Measurements from ENCODE around the gene CCND1. TPM values are rescaled to one million over a fixed set of nuclear protein-coding genes. Genes with fewer than 3 reads are reported as not detected.

The CCND1 gene
- total and polyA plus RNA-seq, 2 of the 8 experiments (the other 6 are each of a cell fraction or from before 2014, with no cell fraction given) = 64.5 to 170 TPM

GRCh38 chr11:69641681-69642548 is 959 bp downstream of the CCND1 start (continued):
- no peak for TF ChIP-seq HDAC2 (IDR thresholded peaks at IDR 0.05; ENCODE audit: borderline replicate concordance in 1 of 2, low read depth in 2 of 2, low read length in 2 of 2)
- no peak for TF ChIP-seq TEAD4 (IDR thresholded peaks at IDR 0.05; ENCODE audit: low read depth, low read length)

Data from H1 (cell line).